ENCODE results near the gene ADCY9. TPM values are rescaled to one million over a fixed set of nuclear protein-coding genes. Genes with fewer than 3 reads are reported as not detected.

The ADCY9 gene
- total and polyA plus RNA-seq, 8 donors = 9.8 to 61.1 (median 12.9) TPM

DNA sequence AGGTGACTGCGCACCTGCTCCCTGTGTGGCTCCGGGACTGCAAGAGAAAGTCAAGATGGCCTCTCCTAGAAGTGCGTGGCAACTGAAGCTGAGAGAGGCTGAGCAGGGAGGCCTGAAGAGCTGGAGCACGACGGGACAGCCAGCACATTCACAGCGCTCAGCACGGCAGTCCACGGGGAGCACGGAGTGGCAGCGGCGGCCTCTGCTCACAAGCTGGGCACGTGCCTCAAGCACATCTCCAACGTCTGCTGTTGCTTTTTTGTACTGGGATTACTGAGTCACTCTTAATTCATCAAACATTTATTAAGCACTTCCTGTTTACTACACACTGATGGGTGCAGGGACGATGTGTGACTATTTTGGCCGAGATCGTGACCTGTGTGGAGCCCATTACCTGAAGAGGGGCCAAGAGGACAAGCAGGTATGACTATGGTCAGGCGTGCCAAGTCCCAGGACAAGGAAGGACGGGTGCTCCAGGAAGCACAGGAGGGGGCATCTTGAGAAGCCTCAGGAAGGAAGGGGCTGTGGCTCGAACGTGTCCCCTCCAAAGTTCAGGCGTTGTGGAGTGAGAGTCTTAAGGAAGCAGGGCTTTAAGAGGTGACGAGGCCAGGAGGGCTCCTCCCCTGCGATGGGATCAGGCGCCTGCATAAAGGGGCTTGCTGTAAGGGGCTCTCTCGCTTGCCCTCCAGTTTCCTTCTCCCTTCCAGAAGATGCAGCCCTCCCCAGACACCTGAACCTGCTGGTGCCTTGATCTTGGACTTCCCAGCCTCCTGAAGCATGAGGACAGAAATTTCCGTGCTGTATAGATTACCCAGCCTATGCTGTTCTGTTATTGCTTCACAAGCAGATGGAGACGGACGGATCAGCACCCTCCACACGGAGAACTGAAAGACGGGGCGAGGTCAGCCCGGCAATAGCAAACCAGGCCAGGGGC is 105.8 kb downstream of the ADCY9 start:
- H3K27ac ChIP-seq = peak overlapping the region; percentile 6 to 19

DNA sequence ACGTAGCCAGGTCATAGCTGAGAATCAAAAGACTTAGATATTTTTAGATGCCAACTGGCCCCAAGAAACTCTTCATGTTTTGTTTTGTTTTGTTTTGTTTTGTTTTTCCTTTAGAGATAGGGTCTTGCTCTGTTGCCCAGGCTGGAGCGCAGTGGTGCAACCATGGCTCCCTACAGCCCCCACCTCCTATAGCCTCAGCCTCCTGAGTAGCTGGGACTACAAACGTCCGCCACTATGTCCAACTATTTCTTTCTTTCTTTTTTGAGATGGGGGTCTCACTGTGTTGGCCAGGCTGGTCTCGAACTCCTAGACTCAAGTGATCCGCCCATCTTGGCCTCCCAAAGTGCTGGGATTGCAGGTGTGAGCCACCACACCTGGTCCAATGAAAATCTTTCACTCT is 107.1 kb downstream of the ADCY9 start:
- no peak overlapping the region for H3K4me3 ChIP-seq
- ATAC-seq = no peak
- TF ChIP-seq, protein P1, sequence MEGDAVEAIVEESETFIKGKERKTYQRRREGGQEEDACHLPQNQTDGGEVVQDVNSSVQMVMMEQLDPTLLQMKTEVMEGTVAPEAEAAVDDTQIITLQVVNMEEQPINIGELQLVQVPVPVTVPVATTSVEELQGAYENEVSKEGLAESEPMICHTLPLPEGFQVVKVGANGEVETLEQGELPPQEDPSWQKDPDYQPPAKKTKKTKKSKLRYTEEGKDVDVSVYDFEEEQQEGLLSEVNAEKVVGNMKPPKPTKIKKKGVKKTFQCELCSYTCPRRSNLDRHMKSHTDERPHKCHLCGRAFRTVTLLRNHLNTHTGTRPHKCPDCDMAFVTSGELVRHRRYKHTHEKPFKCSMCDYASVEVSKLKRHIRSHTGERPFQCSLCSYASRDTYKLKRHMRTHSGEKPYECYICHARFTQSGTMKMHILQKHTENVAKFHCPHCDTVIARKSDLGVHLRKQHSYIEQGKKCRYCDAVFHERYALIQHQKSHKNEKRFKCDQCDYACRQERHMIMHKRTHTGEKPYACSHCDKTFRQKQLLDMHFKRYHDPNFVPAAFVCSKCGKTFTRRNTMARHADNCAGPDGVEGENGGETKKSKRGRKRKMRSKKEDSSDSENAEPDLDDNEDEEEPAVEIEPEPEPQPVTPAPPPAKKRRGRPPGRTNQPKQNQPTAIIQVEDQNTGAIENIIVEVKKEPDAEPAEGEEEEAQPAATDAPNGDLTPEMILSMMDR (IDR thresholded peaks at IDR 0.05) = no peak
- no peak for DNase-seq
- H3K27me3 ChIP-seq = no peaks in the 10 kb centered on the region
- H3K4me1 ChIP-seq = peaks cover 0 to 35% of the 10 kb centered on the region in 2 donors
- H3K36me3 ChIP-seq = no peaks in the 10 kb centered on the region
- no peak overlapping the region for H3K27ac ChIP-seq
- H3K9me3 ChIP-seq = no peaks in the 10 kb centered on the region
- intact Hi-C loops (cut with DNase I) = no loop called here

More for the DNA sequence above, 105.8 kb downstream of the ADCY9 start:
- H3K9me3 ChIP-seq = no peaks in the 10 kb centered on the region
- DNase-seq = no peak
- H3K36me3 ChIP-seq = no peaks in the 10 kb centered on the region
- intact Hi-C loops (cut with DNase I) = no loop called here
- H3K4me1 ChIP-seq = peaks cover 0 to 35% of the 10 kb centered on the region in 2 donors
- no peaks in the 10 kb centered on the region for H3K27me3 ChIP-seq
- ATAC-seq = peak; percentile 5
- no peak overlapping the region for H3K4me3 ChIP-seq
- TF ChIP-seq, protein P1 (IDR thresholded peaks at IDR 0.05) = no peak

DNA sequence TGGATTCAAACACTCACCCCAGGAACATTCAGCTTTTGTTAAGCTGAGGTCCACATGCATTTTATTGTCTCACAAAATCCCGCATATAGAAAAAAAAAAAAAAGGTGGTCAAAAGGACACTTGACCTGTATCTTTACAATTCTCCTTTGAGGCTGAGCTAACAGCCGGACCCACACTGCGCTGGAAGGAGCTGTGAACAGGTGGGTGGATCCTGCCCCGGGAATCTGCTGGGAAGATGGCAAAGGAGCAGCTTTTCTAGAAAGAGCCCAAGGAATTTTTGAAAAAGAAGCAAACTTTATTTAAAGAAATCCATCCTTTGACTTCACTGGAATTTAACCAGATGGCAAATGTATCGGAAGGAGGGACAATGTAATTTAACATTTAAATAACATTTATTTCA is 108.1 kb downstream of the ADCY9 start:
- Histone ChIP-seq H3K9me3 (no peaks in the 10 kb centered on the region), H3K27me3 (no peaks in the 10 kb centered on the region), H3K36me3 (no peaks in the 10 kb centered on the region), H3K4me3 (no peak overlapping the region), H3K4me1 (peaks cover 0 to 25% of the 10 kb centered on the region in 2 donors), H3K27ac (no peak overlapping the region)
- ATAC-seq (no peak), DNase-seq (no peak)
- TF ChIP-seq, protein P1 (IDR thresholded peaks at IDR 0.05) = no peak
- intact Hi-C loops (cut with DNase I) = no loop called here

DNA sequence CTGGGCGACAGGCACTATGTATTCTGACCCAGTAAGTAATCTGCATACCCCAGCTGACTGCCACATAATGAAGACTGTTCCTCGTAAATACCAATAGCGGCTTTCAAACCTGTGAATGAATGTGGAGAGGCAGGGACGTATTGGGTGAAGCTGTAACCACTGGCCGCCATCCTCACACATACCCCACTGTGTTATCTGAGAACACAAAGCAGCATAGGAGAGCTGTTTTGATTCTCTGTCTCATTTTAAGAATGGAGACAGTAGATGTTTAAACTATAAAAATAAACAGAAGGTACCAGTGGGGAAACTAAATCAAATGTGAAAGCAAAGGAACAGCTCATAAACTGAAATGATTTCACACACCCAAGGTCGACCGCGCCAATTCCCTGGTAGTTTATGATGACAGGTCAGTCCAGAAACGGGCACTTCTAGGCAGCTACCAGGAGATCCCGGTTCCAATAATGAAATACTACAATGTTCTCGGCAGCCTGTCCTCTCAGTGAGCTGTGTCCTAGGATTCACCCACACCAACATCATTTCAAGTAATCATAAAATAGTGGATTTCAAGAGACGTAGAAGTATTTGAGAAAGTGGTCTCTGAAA is 109.7 kb downstream of the ADCY9 start:
- DNase-seq (no peak), ATAC-seq (no peak)
- H3K27me3 ChIP-seq = no peaks in the 10 kb centered on the region
- TF ChIP-seq, protein P1 (IDR thresholded peaks at IDR 0.05) = no peak
- H3K4me3 ChIP-seq = no peak overlapping the region
- no peak overlapping the region for H3K27ac ChIP-seq
- H3K9me3 ChIP-seq = no peaks in the 10 kb centered on the region
- no peaks in the 10 kb centered on the region for H3K36me3 ChIP-seq
- H3K4me1 ChIP-seq = peaks cover 0 to 16% of the 10 kb centered on the region in 2 donors
- intact Hi-C loops (cut with DNase I) = no loop called here

DNA sequence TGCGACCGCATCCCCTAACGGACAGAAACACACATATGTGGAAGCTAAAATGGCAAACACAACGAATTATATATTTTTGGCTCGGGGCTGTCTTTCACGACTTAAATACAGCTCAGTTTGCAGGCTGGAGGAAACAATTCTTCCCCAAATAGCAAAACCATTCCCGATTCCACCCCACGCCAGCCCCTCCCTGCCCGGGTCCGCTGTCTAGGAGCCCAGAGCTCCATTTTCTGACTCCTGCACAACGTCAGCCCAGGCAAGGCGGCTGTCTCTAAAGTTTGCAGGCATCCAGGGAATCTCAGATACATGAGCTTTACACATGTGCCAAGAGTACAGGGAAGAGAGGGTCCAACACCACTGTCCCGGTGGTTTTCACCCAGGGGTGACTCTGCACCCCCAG is 110.5 kb downstream of the ADCY9 start:
- Histone ChIP-seq H3K4me1 (peaks cover 0 to 10% of the 10 kb centered on the region in 2 donors), H3K36me3 (no peaks in the 10 kb centered on the region), H3K9me3 (no peaks in the 10 kb centered on the region), H3K4me3 (no peak overlapping the region), H3K27me3 (no peaks in the 10 kb centered on the region), H3K27ac (no peak overlapping the region)
- ATAC-seq (no peak), DNase-seq (no peak)
- intact Hi-C loops (cut with DNase I) = no loop called here
- TF ChIP-seq, protein P1 (IDR thresholded peaks at IDR 0.05) = no peak

Measured in left lung (tissue), 10 donors.